ENCODE data around the gene MRTFB. TPM values are rescaled to one million over a fixed set of nuclear protein-coding genes. Genes with fewer than 3 reads are reported as not detected.

The MRTFB gene
- total and polyA plus RNA-seq, 2 experiments from 2014 or later, result 13.9 to 22.2 TPM

DNA sequence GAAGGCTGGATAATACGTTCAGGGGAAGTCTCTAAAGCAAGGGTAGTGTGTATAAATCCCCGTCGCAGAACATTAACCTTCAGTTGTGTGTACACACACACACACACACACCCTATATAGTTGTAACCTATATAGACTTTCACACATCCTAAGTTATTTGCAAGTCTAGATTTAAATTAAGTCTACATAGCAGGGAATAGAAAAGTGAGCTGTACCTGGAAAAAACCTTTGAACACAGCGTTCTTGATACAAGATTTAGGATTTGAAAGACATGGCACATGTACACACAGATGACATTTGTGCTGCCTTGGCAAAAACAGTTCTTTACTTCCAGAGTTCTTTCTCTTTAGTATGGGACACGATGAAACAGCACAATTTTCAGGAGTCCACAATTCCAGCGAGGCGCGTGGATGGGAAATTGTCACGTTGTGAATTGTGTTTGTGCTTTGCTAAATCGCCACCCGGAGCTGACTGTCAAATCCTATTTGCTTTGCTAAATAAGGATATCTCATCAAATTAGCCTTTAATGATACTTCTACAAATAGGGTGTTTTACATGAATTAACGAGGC is 233.9 kb downstream of the MRTFB start:
- Mint-ChIP-seq H3K27ac (no peak overlapping the region), H3K4me1 (peaks cover 64% of the 10 kb centered on the region), H3K9me3 (no peaks in the 10 kb centered on the region), H3K4me3 (peak overlapping the region; percentile 94), H3K27me3 (ENCODE audit: insufficient read depth, low read depth, poor library complexity) (peaks cover 31% of the 10 kb centered on the region), H3K36me3 (ENCODE audit: low read depth) (no peaks in the 10 kb centered on the region)
- H3F3A ChIP-seq (replicated peaks; ENCODE audit: low read depth), result 0 out of 2 replicates have a peak, but pooled peaks cover 17% of the 10 kb centered on the region
- ATAC-seq (no peak), DNase-seq (ENCODE audit: low spot score) (no peak)
- H3K79me2 ChIP-seq (replicated peaks; ENCODE audit: insufficient read depth), result peaks cover 70% of the 10 kb centered on the region
- H3K9me2 ChIP-seq (ENCODE audit: insufficient read depth), result no peaks in the 10 kb centered on the region
- peaks cover 64% of the 10 kb centered on the region for H3K4me1 ChIP-seq (ENCODE audit: insufficient read depth)
- H3K36me3 ChIP-seq (ENCODE audit: insufficient read depth), result no peaks in the 10 kb centered on the region
- H3K4me2 ChIP-seq, result peak overlapping the region; percentile 98
- no peak overlapping the region for H3K27ac ChIP-seq (ENCODE audit: low read depth)
- no peak overlapping the region; the same call in 1 of the 2 replicates for H3K4me3 ChIP-seq
- H3K27me3 ChIP-seq (ENCODE audit: insufficient read depth), result peaks cover 16% of the 10 kb centered on the region; the same call in 1 of the 2 replicates
- no peak for TF ChIP-seq JUNB (IDR thresholded peaks at IDR 0.05; ENCODE audit: unreplicated experiment)
- TF ChIP-seq, protein P1, sequence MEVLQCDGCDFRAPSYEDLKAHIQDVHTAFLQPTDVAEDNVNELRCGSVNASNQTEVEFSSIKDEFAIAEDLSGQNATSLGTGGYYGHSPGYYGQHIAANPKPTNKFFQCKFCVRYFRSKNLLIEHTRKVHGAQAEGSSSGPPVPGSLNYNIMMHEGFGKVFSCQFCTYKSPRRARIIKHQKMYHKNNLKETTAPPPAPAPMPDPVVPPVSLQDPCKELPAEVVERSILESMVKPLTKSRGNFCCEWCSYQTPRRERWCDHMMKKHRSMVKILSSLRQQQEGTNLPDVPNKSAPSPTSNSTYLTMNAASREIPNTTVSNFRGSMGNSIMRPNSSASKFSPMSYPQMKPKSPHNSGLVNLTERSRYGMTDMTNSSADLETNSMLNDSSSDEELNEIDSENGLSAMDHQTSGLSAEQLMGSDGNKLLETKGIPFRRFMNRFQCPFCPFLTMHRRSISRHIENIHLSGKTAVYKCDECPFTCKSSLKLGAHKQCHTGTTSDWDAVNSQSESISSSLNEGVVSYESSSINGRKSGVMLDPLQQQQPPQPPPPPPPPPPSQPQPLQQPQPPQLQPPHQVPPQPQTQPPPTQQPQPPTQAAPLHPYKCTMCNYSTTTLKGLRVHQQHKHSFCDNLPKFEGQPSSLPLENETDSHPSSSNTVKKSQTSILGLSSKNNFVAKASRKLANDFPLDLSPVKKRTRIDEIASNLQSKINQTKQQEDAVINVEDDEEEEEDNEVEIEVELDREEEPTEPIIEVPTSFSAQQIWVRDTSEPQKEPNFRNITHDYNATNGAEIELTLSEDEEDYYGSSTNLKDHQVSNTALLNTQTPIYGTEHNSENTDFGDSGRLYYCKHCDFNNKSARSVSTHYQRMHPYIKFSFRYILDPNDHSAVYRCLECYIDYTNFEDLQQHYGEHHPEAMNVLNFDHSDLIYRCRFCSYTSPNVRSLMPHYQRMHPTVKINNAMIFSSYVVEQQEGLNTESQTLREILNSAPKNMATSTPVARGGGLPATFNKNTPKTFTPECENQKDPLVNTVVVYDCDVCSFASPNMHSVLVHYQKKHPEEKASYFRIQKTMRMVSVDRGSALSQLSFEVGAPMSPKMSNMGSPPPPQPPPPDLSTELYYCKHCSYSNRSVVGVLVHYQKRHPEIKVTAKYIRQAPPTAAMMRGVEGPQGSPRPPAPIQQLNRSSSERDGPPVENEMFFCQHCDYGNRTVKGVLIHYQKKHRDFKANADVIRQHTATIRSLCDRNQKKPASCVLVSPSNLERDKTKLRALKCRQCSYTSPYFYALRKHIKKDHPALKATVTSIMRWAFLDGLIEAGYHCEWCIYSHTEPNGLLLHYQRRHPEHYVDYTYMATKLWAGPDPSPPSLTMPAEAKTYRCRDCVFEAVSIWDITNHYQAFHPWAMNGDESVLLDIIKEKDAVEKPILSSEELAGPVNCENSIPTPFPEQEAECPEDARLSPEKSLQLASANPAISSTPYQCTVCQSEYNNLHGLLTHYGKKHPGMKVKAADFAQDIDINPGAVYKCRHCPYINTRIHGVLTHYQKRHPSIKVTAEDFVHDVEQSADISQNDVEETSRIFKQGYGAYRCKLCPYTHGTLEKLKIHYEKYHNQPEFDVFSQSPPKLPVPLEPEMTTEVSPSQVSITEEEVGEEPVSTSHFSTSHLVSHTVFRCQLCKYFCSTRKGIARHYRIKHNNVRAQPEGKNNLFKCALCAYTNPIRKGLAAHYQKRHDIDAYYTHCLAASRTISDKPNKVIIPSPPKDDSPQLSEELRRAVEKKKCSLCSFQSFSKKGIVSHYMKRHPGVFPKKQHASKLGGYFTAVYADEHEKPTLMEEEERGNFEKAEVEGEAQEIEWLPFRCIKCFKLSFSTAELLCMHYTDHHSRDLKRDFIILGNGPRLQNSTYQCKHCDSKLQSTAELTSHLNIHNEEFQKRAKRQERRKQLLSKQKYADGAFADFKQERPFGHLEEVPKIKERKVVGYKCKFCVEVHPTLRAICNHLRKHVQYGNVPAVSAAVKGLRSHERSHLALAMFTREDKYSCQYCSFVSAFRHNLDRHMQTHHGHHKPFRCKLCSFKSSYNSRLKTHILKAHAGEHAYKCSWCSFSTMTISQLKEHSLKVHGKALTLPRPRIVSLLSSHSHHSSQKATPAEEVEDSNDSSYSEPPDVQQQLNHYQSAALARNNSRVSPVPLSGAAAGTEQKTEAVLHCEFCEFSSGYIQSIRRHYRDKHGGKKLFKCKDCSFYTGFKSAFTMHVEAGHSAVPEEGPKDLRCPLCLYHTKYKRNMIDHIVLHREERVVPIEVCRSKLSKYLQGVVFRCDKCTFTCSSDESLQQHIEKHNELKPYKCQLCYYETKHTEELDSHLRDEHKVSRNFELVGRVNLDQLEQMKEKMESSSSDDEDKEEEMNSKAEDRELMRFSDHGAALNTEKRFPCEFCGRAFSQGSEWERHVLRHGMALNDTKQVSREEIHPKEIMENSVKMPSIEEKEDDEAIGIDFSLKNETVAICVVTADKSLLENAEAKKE (CRISPR knock-in tag; IDR thresholded peaks at IDR 0.05), result no peak
- TF ChIP-seq, protein P2, sequence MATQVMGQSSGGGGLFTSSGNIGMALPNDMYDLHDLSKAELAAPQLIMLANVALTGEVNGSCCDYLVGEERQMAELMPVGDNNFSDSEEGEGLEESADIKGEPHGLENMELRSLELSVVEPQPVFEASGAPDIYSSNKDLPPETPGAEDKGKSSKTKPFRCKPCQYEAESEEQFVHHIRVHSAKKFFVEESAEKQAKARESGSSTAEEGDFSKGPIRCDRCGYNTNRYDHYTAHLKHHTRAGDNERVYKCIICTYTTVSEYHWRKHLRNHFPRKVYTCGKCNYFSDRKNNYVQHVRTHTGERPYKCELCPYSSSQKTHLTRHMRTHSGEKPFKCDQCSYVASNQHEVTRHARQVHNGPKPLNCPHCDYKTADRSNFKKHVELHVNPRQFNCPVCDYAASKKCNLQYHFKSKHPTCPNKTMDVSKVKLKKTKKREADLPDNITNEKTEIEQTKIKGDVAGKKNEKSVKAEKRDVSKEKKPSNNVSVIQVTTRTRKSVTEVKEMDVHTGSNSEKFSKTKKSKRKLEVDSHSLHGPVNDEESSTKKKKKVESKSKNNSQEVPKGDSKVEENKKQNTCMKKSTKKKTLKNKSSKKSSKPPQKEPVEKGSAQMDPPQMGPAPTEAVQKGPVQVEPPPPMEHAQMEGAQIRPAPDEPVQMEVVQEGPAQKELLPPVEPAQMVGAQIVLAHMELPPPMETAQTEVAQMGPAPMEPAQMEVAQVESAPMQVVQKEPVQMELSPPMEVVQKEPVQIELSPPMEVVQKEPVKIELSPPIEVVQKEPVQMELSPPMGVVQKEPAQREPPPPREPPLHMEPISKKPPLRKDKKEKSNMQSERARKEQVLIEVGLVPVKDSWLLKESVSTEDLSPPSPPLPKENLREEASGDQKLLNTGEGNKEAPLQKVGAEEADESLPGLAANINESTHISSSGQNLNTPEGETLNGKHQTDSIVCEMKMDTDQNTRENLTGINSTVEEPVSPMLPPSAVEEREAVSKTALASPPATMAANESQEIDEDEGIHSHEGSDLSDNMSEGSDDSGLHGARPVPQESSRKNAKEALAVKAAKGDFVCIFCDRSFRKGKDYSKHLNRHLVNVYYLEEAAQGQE (IDR thresholded peaks at IDR 0.05; ENCODE audit: unreplicated experiment), result no peak
- no peak for TF ChIP-seq STAT1 (IDR thresholded peaks at IDR 0.05; ENCODE audit: unreplicated experiment)
- TF ChIP-seq POLR2AphosphoS5 (IDR thresholded peaks at IDR 0.05; ENCODE audit: low read depth), result no peak
- TF ChIP-seq, protein P3, sequence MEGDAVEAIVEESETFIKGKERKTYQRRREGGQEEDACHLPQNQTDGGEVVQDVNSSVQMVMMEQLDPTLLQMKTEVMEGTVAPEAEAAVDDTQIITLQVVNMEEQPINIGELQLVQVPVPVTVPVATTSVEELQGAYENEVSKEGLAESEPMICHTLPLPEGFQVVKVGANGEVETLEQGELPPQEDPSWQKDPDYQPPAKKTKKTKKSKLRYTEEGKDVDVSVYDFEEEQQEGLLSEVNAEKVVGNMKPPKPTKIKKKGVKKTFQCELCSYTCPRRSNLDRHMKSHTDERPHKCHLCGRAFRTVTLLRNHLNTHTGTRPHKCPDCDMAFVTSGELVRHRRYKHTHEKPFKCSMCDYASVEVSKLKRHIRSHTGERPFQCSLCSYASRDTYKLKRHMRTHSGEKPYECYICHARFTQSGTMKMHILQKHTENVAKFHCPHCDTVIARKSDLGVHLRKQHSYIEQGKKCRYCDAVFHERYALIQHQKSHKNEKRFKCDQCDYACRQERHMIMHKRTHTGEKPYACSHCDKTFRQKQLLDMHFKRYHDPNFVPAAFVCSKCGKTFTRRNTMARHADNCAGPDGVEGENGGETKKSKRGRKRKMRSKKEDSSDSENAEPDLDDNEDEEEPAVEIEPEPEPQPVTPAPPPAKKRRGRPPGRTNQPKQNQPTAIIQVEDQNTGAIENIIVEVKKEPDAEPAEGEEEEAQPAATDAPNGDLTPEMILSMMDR (conservative IDR thresholded peaks at IDR 0.05; ENCODE audit: low read depth in 2 of 2), result no peak
- no peak for TF ChIP-seq EZH2phosphoT487 (IDR thresholded peaks at IDR 0.05; ENCODE audit: unreplicated experiment)
- no peak overlapping the region for H2AFZ ChIP-seq
- no peaks in the 10 kb centered on the region; the same call in 1 of the 2 replicates for H4K20me1 ChIP-seq (replicated peaks; ENCODE audit: insufficient read depth)
